ENCODE data around the gene PPP2R3A.

PPP2R3A gene

GRCh38 chr3:136135039-136135802 lies 169.7 kb downstream of the PPP2R3A start:
- H3K4me3 ChIP-seq (ENCODE audit: low read depth, low read length, poor library complexity, severe bottlenecking), result no peak overlapping the region
- no peak overlapping the region for H2AFZ ChIP-seq (ENCODE audit: low read length)
- H3K27me3 ChIP-seq (ENCODE audit: insufficient read depth, low read length), result no peaks in the 10 kb centered on the region
- no peaks in the 10 kb centered on the region for H3K36me3 ChIP-seq (ENCODE audit: insufficient read depth, low read length)
- H3K79me2 ChIP-seq (ENCODE audit: insufficient read depth, low read length), result no peaks in the 10 kb centered on the region
- peaks cover 7% of the 10 kb centered on the region for H3K4me1 ChIP-seq (ENCODE audit: insufficient read depth, low read length, severe bottlenecking)
- H3F3A ChIP-seq (ENCODE audit: insufficient read depth, low read length), result no peaks in the 10 kb centered on the region
- H3K9ac ChIP-seq (ENCODE audit: low read length), result no peak overlapping the region
- H3K9me2 ChIP-seq (ENCODE audit: low read depth, low read length), result no peaks in the 10 kb centered on the region
- TF ChIP-seq CTCF (IDR thresholded peaks at IDR 0.05; ENCODE audit: low read length) (no peak), EZH2 (IDR thresholded peaks at IDR 0.05; ENCODE audit: borderline replicate concordance, low read length) (no peak)
- no peaks in the 10 kb centered on the region for H3K9me3 ChIP-seq (ENCODE audit: low read length)
- H3K27ac ChIP-seq (ENCODE audit: low read depth, low read length, poor library complexity, severe bottlenecking), result no peak overlapping the region
- H4K20me1 ChIP-seq (ENCODE audit: insufficient read depth, low read length), result no peaks in the 10 kb centered on the region
- no peak overlapping the region for H3K4me2 ChIP-seq (ENCODE audit: low read length)

- Histone ChIP-seq H4K20me1 (ENCODE audit: insufficient read depth, low read length) (no peaks in the 10 kb centered on the region), H3K9me3 (ENCODE audit: low read length) (no peaks in the 10 kb centered on the region), H3K27ac (ENCODE audit: low read depth, low read length, poor library complexity, severe bottlenecking) (no peak overlapping the region), H3K4me1 (ENCODE audit: insufficient read depth, low read length, severe bottlenecking) (peaks cover 7% of the 10 kb centered on the region), H3F3A (ENCODE audit: insufficient read depth, low read length) (peaks cover 2% of the 10 kb centered on the region; the same call in 1 of the 2 replicates), H3K79me2 (ENCODE audit: insufficient read depth, low read length) (no peaks in the 10 kb centered on the region), H2AFZ (ENCODE audit: low read length) (peak overlapping the region; percentile 38; the same call in 1 of the 2 replicates), H3K27me3 (ENCODE audit: insufficient read depth, low read length) (no peaks in the 10 kb centered on the region), H3K4me2 (ENCODE audit: low read length) (no peak overlapping the region; the same call in 1 of the 2 replicates), H3K9ac (ENCODE audit: low read length) (no peak overlapping the region), H3K36me3 (ENCODE audit: insufficient read depth, low read length) (no peaks in the 10 kb centered on the region), H3K4me3 (ENCODE audit: low read depth, low read length, poor library complexity, severe bottlenecking) (no peak overlapping the region), H3K9me2 (ENCODE audit: low read depth, low read length) (no peaks in the 10 kb centered on the region)
- TF ChIP-seq EZH2 (IDR thresholded peaks at IDR 0.05; ENCODE audit: borderline replicate concordance, low read length) (no peak), CTCF (IDR thresholded peaks at IDR 0.05; ENCODE audit: low read length) (no peak)
These were observed 170.9 kb downstream of the PPP2R3A start for GRCh38 chr3:136136454-136136853.

GRCh38 chr3:136141291-136141785 lies 175.8 kb downstream of the PPP2R3A start:
- H3K79me2 ChIP-seq (ENCODE audit: insufficient read depth, low read length), result no peaks in the 10 kb centered on the region
- H3K9me3 ChIP-seq (ENCODE audit: low read length), result no peaks in the 10 kb centered on the region
- no peak overlapping the region for H2AFZ ChIP-seq (ENCODE audit: low read length)
- no peak overlapping the region for H3K9ac ChIP-seq (ENCODE audit: low read length)
- peaks cover 6% of the 10 kb centered on the region for H3K4me1 ChIP-seq (ENCODE audit: insufficient read depth, low read length, severe bottlenecking)
- peaks cover 7% of the 10 kb centered on the region; the same call in 1 of the 2 replicates for H3F3A ChIP-seq (ENCODE audit: insufficient read depth, low read length)
- no peaks in the 10 kb centered on the region for H3K27me3 ChIP-seq (ENCODE audit: insufficient read depth, low read length)
- TF ChIP-seq CTCF (IDR thresholded peaks at IDR 0.05; ENCODE audit: low read length) (no peak), EZH2 (IDR thresholded peaks at IDR 0.05; ENCODE audit: borderline replicate concordance, low read length) (no peak)
- H4K20me1 ChIP-seq (ENCODE audit: insufficient read depth, low read length), result peaks cover 3% of the 10 kb centered on the region; the same call in 1 of the 2 replicates
- no peaks in the 10 kb centered on the region; the same call in 1 of the 2 replicates for H3K36me3 ChIP-seq (ENCODE audit: insufficient read depth, low read length)
- no peaks in the 10 kb centered on the region for H3K9me2 ChIP-seq (ENCODE audit: low read depth, low read length)
- no peak overlapping the region for H3K4me3 ChIP-seq (ENCODE audit: low read depth, low read length, poor library complexity, severe bottlenecking)
- H3K4me2 ChIP-seq (ENCODE audit: low read length), result no peak overlapping the region
- no peak overlapping the region for H3K27ac ChIP-seq (ENCODE audit: low read depth, low read length, poor library complexity, severe bottlenecking)
